ENCODE data around the gene WWOX.

Gene WWOX

GRCh38 chr16:78744099-78744498 is 644.6 kb downstream of the WWOX start:
- Histone ChIP-seq H4K8ac (ENCODE audit: low read depth, low read length) (no peak overlapping the region), H3K4me3 (ENCODE audit: low read length) (no peak overlapping the region), H3K23ac (ENCODE audit: low read length) (no peak overlapping the region), H2BK15ac (replicated peaks; ENCODE audit: low read depth) (no peak overlapping the region), H3K4me1 (ENCODE audit: control insufficient read depth, low read depth, low read length) (no peaks in the 10 kb centered on the region), H3K79me1 (ENCODE audit: low read length) (no peaks in the 10 kb centered on the region), H3K27me3 (ENCODE audit: insufficient read depth, low read length, poor library complexity) (no peaks in the 10 kb centered on the region), H3K27ac (ENCODE audit: low read depth, low read length) (no peak overlapping the region), H2AK5ac (ENCODE audit: low read length) (no peak overlapping the region), H3K56ac (ENCODE audit: low read length) (no peak overlapping the region), H3K36me3 (ENCODE audit: control insufficient read depth, insufficient read depth, low read length) (no peaks in the 10 kb centered on the region), H3K79me2 (ENCODE audit: control insufficient read depth, insufficient read depth, low read length) (no peaks in the 10 kb centered on the region), H3K4ac (ENCODE audit: low read depth, low read length) (no peak overlapping the region), H3K9ac (ENCODE audit: low read length) (no peak overlapping the region), H2BK5ac (ENCODE audit: low read length) (no peak overlapping the region), H3K18ac (ENCODE audit: low read length) (no peak overlapping the region), H2BK120ac (ENCODE audit: low read depth, low read length) (no peak overlapping the region), H3K4me2 (ENCODE audit: low read length) (no peak overlapping the region), H4K5ac (ENCODE audit: low read length) (no peak overlapping the region)
- no peak for DNase-seq
- WGBS (ENCODE audit: extremely low coverage, insufficient coverage, low lambda C conversion rate) = no CpG with 5 or more reads among the region's 5 CpGs

- no peak for DNase-seq
- Histone ChIP-seq H3K4me1 (ENCODE audit: control insufficient read depth, low read depth, low read length) (no peaks in the 10 kb centered on the region), H3K27me3 (ENCODE audit: insufficient read depth, low read length, poor library complexity) (no peaks in the 10 kb centered on the region), H3K4me3 (ENCODE audit: low read length) (no peak overlapping the region), H3K23ac (ENCODE audit: low read length) (no peak overlapping the region), H4K8ac (ENCODE audit: low read depth, low read length) (no peak overlapping the region), H2BK15ac (replicated peaks; ENCODE audit: low read depth) (no peak overlapping the region), H3K9ac (ENCODE audit: low read length) (no peak overlapping the region), H3K4ac (ENCODE audit: low read depth, low read length) (no peak overlapping the region), H3K18ac (ENCODE audit: low read length) (no peak overlapping the region), H3K4me2 (ENCODE audit: low read length) (no peak overlapping the region), H2BK120ac (ENCODE audit: low read depth, low read length) (no peak overlapping the region), H4K5ac (ENCODE audit: low read length) (no peak overlapping the region), H2BK5ac (ENCODE audit: low read length) (no peak overlapping the region), H2AK5ac (ENCODE audit: low read length) (no peak overlapping the region), H3K56ac (ENCODE audit: low read length) (no peak overlapping the region), H3K79me1 (ENCODE audit: low read length) (no peaks in the 10 kb centered on the region), H3K79me2 (ENCODE audit: control insufficient read depth, insufficient read depth, low read length) (no peaks in the 10 kb centered on the region), H3K27ac (ENCODE audit: low read depth, low read length) (no peak overlapping the region), H3K36me3 (ENCODE audit: control insufficient read depth, insufficient read depth, low read length) (no peaks in the 10 kb centered on the region)
- WGBS (ENCODE audit: extremely low coverage, insufficient coverage, low lambda C conversion rate) = no CpG with 5 or more reads among the region's 3 CpGs
These were observed 645.3 kb downstream of the WWOX start for GRCh38 chr16:78744796-78745107.

GRCh38 chr16:78745108-78746019 is 645.9 kb downstream of the WWOX start:
- Histone ChIP-seq H3K4me3 (ENCODE audit: low read length) (no peak overlapping the region), H3K56ac (ENCODE audit: low read length) (no peak overlapping the region), H2BK120ac (ENCODE audit: low read depth, low read length) (no peak overlapping the region), H2AK5ac (ENCODE audit: low read length) (no peak overlapping the region), H3K27ac (ENCODE audit: low read depth, low read length) (no peak overlapping the region), H3K79me1 (ENCODE audit: low read length) (no peaks in the 10 kb centered on the region), H3K18ac (ENCODE audit: low read length) (no peak overlapping the region), H4K5ac (ENCODE audit: low read length) (no peak overlapping the region), H3K36me3 (ENCODE audit: control insufficient read depth, insufficient read depth, low read length) (no peaks in the 10 kb centered on the region), H2BK15ac (replicated peaks; ENCODE audit: low read depth) (no peak overlapping the region), H2BK5ac (ENCODE audit: low read length) (no peak overlapping the region), H3K4me2 (ENCODE audit: low read length) (no peak overlapping the region), H3K4me1 (ENCODE audit: control insufficient read depth, low read depth, low read length) (no peaks in the 10 kb centered on the region), H3K27me3 (ENCODE audit: insufficient read depth, low read length, poor library complexity) (no peaks in the 10 kb centered on the region), H3K79me2 (ENCODE audit: control insufficient read depth, insufficient read depth, low read length) (no peaks in the 10 kb centered on the region), H3K23ac (ENCODE audit: low read length) (no peak overlapping the region), H3K9ac (ENCODE audit: low read length) (no peak overlapping the region), H4K8ac (ENCODE audit: low read depth, low read length) (no peak overlapping the region), H3K4ac (ENCODE audit: low read depth, low read length) (no peak overlapping the region)
- WGBS (ENCODE audit: extremely low coverage, insufficient coverage, low lambda C conversion rate) = no CpG with 5 or more reads among the region's 7 CpGs
- no peak for DNase-seq

- Histone ChIP-seq H3K27me3 (ENCODE audit: insufficient read depth, low read length, poor library complexity) (no peaks in the 10 kb centered on the region), H3K9ac (ENCODE audit: low read length) (no peak overlapping the region), H3K4ac (ENCODE audit: low read depth, low read length) (no peak overlapping the region), H3K27ac (ENCODE audit: low read depth, low read length) (no peak overlapping the region), H3K79me1 (ENCODE audit: low read length) (no peaks in the 10 kb centered on the region), H3K4me1 (ENCODE audit: control insufficient read depth, low read depth, low read length) (no peaks in the 10 kb centered on the region), H2BK120ac (ENCODE audit: low read depth, low read length) (no peak overlapping the region), H2AK5ac (ENCODE audit: low read length) (no peak overlapping the region), H3K4me2 (ENCODE audit: low read length) (no peak overlapping the region), H4K5ac (ENCODE audit: low read length) (no peak overlapping the region), H3K56ac (ENCODE audit: low read length) (no peak overlapping the region), H3K18ac (ENCODE audit: low read length) (no peak overlapping the region), H3K23ac (ENCODE audit: low read length) (no peak overlapping the region), H2BK5ac (ENCODE audit: low read length) (no peak overlapping the region), H3K36me3 (ENCODE audit: control insufficient read depth, insufficient read depth, low read length) (no peaks in the 10 kb centered on the region), H3K4me3 (ENCODE audit: low read length) (no peak overlapping the region), H4K8ac (ENCODE audit: low read depth, low read length) (no peak overlapping the region), H3K79me2 (ENCODE audit: control insufficient read depth, insufficient read depth, low read length) (no peaks in the 10 kb centered on the region), H2BK15ac (replicated peaks; ENCODE audit: low read depth) (no peak overlapping the region)
- no CpG with 5 or more reads among the region's 2 CpGs for WGBS (ENCODE audit: extremely low coverage, insufficient coverage, low lambda C conversion rate)
- DNase-seq = no peak
These were observed 647.3 kb downstream of the WWOX start for GRCh38 chr16:78746718-78747117.

- no CpG with 5 or more reads among the region's 9 CpGs for WGBS (ENCODE audit: extremely low coverage, insufficient coverage, low lambda C conversion rate)
- H2BK5ac ChIP-seq (ENCODE audit: low read length) = no peak overlapping the region
- H2AK5ac ChIP-seq (ENCODE audit: low read length) = no peak overlapping the region
- no peak overlapping the region for H2BK15ac ChIP-seq (replicated peaks; ENCODE audit: low read depth)
- H4K5ac ChIP-seq (ENCODE audit: low read length) = no peak overlapping the region
- no peak overlapping the region for H2BK120ac ChIP-seq (ENCODE audit: low read depth, low read length)
- no peaks in the 10 kb centered on the region for H3K36me3 ChIP-seq (ENCODE audit: control insufficient read depth, insufficient read depth, low read length)
- no peaks in the 10 kb centered on the region for H3K79me1 ChIP-seq (ENCODE audit: low read length)
- no peaks in the 10 kb centered on the region for H3K79me2 ChIP-seq (ENCODE audit: control insufficient read depth, insufficient read depth, low read length)
- no peak overlapping the region for H3K18ac ChIP-seq (ENCODE audit: low read length)
- no peak overlapping the region for H3K4me2 ChIP-seq (ENCODE audit: low read length)
- H3K4me1 ChIP-seq (ENCODE audit: control insufficient read depth, low read depth, low read length) = no peaks in the 10 kb centered on the region
- H3K4me3 ChIP-seq (ENCODE audit: low read length) = no peak overlapping the region
- H3K4ac ChIP-seq (ENCODE audit: low read depth, low read length) = no peak overlapping the region
- no peak overlapping the region for H3K9ac ChIP-seq (ENCODE audit: low read length)
- no peak overlapping the region for H4K8ac ChIP-seq (ENCODE audit: low read depth, low read length)
- H3K27me3 ChIP-seq (ENCODE audit: insufficient read depth, low read length, poor library complexity) = no peaks in the 10 kb centered on the region
- no peak overlapping the region for H3K56ac ChIP-seq (ENCODE audit: low read length)
- no peak overlapping the region for H3K27ac ChIP-seq (ENCODE audit: low read depth, low read length)
- no peak overlapping the region for H3K23ac ChIP-seq (ENCODE audit: low read length)
- no peak for DNase-seq
These were observed 648.9 kb downstream of the WWOX start for GRCh38 chr16:78748220-78748929.

All from mesendoderm (in vitro differentiated cells).